Measurements from ENCODE around the gene MPP1. TPM values are rescaled to one million over a fixed set of nuclear protein-coding genes. Genes with fewer than 3 reads are reported as not detected.

MPP1 gene
- total and polyA plus RNA-seq, 9 of the 15 experiments (the other 6 are each of a cell fraction or from before 2014, with no cell fraction given), result 227 to 395 (median 283) TPM

GRCh38 chrX:154834562-154834961 is 29.3 kb upstream of the MPP1 start, which contains the start of gene SMIM9 (continued):
- TF ChIP-seq ZNF184 (CRISPR knock-in tag; IDR thresholded peaks at IDR 0.05), result no peak

DNA sequence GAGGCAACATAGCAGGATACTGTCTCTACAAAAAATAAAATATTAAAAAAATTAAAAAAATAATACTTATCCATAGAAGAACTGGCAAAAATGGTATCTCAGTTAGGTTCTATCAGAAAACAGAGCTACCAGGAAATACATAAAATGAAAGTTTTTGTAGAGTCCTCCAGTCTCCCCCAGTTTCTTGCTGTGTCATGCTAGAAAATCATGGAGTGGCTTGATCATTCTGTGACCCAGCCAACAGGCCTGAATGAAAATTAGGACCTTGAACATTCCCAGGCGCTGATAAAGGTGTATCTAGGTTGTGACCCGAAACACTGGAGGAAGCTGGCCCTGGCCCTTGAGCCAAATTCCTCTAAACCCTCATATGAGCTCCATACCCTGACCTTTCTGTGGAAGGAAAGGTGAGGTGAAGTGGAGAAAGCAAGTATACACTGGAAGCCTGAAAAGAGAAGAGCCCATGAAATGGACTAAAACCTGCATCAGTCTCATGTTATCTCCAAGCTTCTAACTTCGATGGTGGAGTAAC is 28.5 kb upstream of the MPP1 start:
- DNase-seq (ENCODE audit: extremely low read depth in 1 of 4, low spot score in 3 of 4), result peak in 2 of 4 experiments; percentile 34 to 39
- Histone ChIP-seq H3K27ac (ENCODE audit: extremely low read depth, low read depth, low read length) (peak overlapping the region; percentile 68), H3K4me2 (ENCODE audit: insufficient read depth, low read length) (no peak overlapping the region), H3K27me3 (ENCODE audit: control insufficient read depth in 2 of 2, insufficient read depth in 2 of 2, low read length in 2 of 2) (no peaks in the 10 kb centered on the region), H3K4me3 (no peak overlapping the region), H3K9ac (ENCODE audit: insufficient read depth in 1 of 2, low read depth in 2 of 2, low read length in 2 of 2) (peak overlapping the region in 1 of 2 experiments; percentile 24; a peak in 1 of 4 replicates), H4K20me1 (replicated peaks; ENCODE audit: control insufficient read depth, insufficient read depth, low read length) (no peaks in the 10 kb centered on the region), H3K9me3 (replicated peaks; ENCODE audit: control insufficient read depth, insufficient read depth, low read depth, low read length) (no peaks in the 10 kb centered on the region), H3K36me3 (ENCODE audit: control insufficient read depth, insufficient read depth, low read length) (no peaks in the 10 kb centered on the region), H3K9me1 (ENCODE audit: control insufficient read depth, insufficient read depth, low read length) (no peaks in the 10 kb centered on the region), H2AFZ (ENCODE audit: low read depth, low read length) (peak overlapping the region; percentile 86), H3K79me2 (ENCODE audit: control insufficient read depth, insufficient read depth, low read length) (no peaks in the 10 kb centered on the region), H3K4me1 (replicated peaks in 1 of 2; ENCODE audit: control insufficient read depth in 2 of 2, insufficient read depth in 2 of 2, low read length in 2 of 2) (peaks cover 3 to 30% of the 10 kb centered on the region in 2 experiments; a peak in 3 of 5 replicates)
- WGBS (ENCODE audit: insufficient coverage, low coverage, missing lambda C conversion rate), result 23% methylated on average over 3 of the region's 3 CpGs
- FAIRE-seq, result peak; percentile 74
- ChIA-PET POLR2A (interaction anchor here (1.1 to 2.9 kb wide), 3 partner anchors 15 to 193 kb away, joined by 3 to 9 read pairs (median 5); no protein-coding TSS in a partner anchor), CTCF (ENCODE audit: low intra/inter-chr PET ratio) (no interaction called here)
- no TSS peak for BruUV-seq (replicated peaks)
- ATAC-seq, result peak; percentile 45
- in situ Hi-C loops (cut with MboI), result loop anchor here (10.0 kb wide), 1 partner anchor 249 kb away; the partner anchor contains the start of gene CTAG1A
- intact Hi-C loops (cut with micrococcal nuclease), result loop anchor here (5.0 kb wide), 1 partner anchor 47 kb away; no protein-coding TSS in a partner anchor
- TF ChIP-seq ZNF780A (CRISPR knock-in tag; IDR thresholded peaks at IDR 0.05), result no peak
- peak; percentile 50; the same call in 1 of the 2 replicates for TF ChIP-seq NFE2L1 (tag; IDR thresholded peaks at IDR 0.05; ENCODE audit: borderline replicate concordance, low read depth)
- TF ChIP-seq TEAD2 (tag; IDR thresholded peaks at IDR 0.05), result no peak
- peak; percentile 60 for TF ChIP-seq MAFF (IDR thresholded peaks at IDR 0.05; ENCODE audit: low read length)
- peak; percentile 76 for TF ChIP-seq BACH1 (tag; IDR thresholded peaks at IDR 0.05)
- TF ChIP-seq SAFB (IDR thresholded peaks at IDR 0.05; ENCODE audit: borderline replicate concordance, low read depth, low read length), result no peak
- peak; percentile 79 for TF ChIP-seq ZNF316 (IDR thresholded peaks at IDR 0.05)
- no peak for TF ChIP-seq MAZ (CRISPR knock-in tag; conservative IDR thresholded peaks at IDR 0.05 in 1 of 2, IDR thresholded peaks at IDR 0.05 in 1 of 2)
- 0 out of 2 replicates have a peak, but pooled peaks have one; percentile 25 for TF ChIP-seq SMARCA4 (IDR thresholded peaks at IDR 0.05)
- no peak for TF ChIP-seq ATF7 (IDR thresholded peaks at IDR 0.05)
- TF ChIP-seq SRSF3 (IDR thresholded peaks at IDR 0.05; ENCODE audit: insufficient read depth, low read length), result no peak
- TF ChIP-seq, protein P1, sequence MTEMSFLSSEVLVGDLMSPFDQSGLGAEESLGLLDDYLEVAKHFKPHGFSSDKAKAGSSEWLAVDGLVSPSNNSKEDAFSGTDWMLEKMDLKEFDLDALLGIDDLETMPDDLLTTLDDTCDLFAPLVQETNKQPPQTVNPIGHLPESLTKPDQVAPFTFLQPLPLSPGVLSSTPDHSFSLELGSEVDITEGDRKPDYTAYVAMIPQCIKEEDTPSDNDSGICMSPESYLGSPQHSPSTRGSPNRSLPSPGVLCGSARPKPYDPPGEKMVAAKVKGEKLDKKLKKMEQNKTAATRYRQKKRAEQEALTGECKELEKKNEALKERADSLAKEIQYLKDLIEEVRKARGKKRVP (CRISPR knock-in tag; IDR thresholded peaks at IDR 0.05), result no peak
- TF ChIP-seq, protein P2, sequence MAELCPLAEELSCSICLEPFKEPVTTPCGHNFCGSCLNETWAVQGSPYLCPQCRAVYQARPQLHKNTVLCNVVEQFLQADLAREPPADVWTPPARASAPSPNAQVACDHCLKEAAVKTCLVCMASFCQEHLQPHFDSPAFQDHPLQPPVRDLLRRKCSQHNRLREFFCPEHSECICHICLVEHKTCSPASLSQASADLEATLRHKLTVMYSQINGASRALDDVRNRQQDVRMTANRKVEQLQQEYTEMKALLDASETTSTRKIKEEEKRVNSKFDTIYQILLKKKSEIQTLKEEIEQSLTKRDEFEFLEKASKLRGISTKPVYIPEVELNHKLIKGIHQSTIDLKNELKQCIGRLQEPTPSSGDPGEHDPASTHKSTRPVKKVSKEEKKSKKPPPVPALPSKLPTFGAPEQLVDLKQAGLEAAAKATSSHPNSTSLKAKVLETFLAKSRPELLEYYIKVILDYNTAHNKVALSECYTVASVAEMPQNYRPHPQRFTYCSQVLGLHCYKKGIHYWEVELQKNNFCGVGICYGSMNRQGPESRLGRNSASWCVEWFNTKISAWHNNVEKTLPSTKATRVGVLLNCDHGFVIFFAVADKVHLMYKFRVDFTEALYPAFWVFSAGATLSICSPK (IDR thresholded peaks at IDR 0.05; ENCODE audit: borderline replicate concordance), result no peak
- no peak for TF ChIP-seq PYGO2 (tag; IDR thresholded peaks at IDR 0.05)
- TF ChIP-seq, protein P3, sequence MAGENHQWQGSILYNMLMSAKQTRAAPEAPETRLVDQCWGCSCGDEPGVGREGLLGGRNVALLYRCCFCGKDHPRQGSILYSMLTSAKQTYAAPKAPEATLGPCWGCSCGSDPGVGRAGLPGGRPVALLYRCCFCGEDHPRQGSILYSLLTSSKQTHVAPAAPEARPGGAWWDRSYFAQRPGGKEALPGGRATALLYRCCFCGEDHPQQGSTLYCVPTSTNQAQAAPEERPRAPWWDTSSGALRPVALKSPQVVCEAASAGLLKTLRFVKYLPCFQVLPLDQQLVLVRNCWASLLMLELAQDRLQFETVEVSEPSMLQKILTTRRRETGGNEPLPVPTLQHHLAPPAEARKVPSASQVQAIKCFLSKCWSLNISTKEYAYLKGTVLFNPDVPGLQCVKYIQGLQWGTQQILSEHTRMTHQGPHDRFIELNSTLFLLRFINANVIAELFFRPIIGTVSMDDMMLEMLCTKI (IDR thresholded peaks at IDR 0.05; ENCODE audit: partially characterized antibody), result no peak
- TF ChIP-seq MAFK (IDR thresholded peaks at IDR 0.05; ENCODE audit: low read length), result no peak
- TF ChIP-seq EZH2 (IDR thresholded peaks at IDR 0.05; ENCODE audit: borderline replicate concordance, low read depth, low read length), result no peak
